Adrenal gland (tissue), 12 donors: ENCODE measurements around the gene KLHL25. TPM values are rescaled to one million over a fixed set of nuclear protein-coding genes. Genes with fewer than 3 reads are reported as not detected.
A peak's percentile ranks its signal among the peaks of the same experiment; 100 is the strongest.

Source experiments
- DNase-seq, 7 donors: peaks; one replicate each; pipeline ENCODE4 v3.0.0-alpha.2; 2019 to 2020
- H3K27ac ChIP-seq, 5 donors: fragments of 200-600 bp; sonication (generic) in 4 of 5; 1 replicate in 3 of 5; 2 replicates in 2 of 5; pipeline versions ENCODE4 v1.5.1 to v1.8.0; 2016 to 2020; ENCODE audit warnings: mild to moderate bottlenecking in 1 of 5
- H3K27me3 ChIP-seq: fragments of 200-600 bp; 2 replicates; pipeline ENCODE4 v1.8.0; 2021
- H3K36me3 ChIP-seq, 2 donors: fragments of 200-600 bp; replicated peaks in 1 of 2; 1 replicate in 1 of 2; 2 replicates in 1 of 2; pipeline versions ENCODE4 v1.5.1 to v1.8.0; 2018 to 2022
- H3K4me1 ChIP-seq, 2 donors: fragments of 200-600 bp; replicated peaks in 1 of 2; 1 replicate in 1 of 2; 2 replicates in 1 of 2; pipeline versions ENCODE4 v1.5.1 to v1.8.0; 2018 to 2021
- H3K4me3 ChIP-seq, 4 donors: fragments of 200-600 bp; sonication (generic) in 3 of 4; one replicate each; pipeline ENCODE4 v1.5.1; 2016 to 2018
- H3K9me3 ChIP-seq, 3 donors: fragments of 200-600 bp; sonication (generic) in 1 of 3; replicated peaks in 1 of 3; 1 replicate in 2 of 3; 2 replicates in 1 of 3; pipeline versions ENCODE4 v1.5.1 to v1.8.0; 2016 to 2021
- POLR2A ChIP-seq, 2 donors: fragments of 450-650 bp; IDR thresholded peaks; one replicate each; pipeline ENCODE4 v1.6.1; 2017; ENCODE audit warnings: antibody characterized with exemption in 2 of 2, mild to moderate bottlenecking in 2 of 2, moderate library complexity in 1 of 2
- WGBS, 4 donors: extraction: QIAGEN DNeasy Blood & Tissue Kit in 2 of 4; methylation state at CpG; one replicate each; pipeline versions ENCODE4 v1.1.5 to v1.1.7; 2013 to 2017; 5-methylcytosine and 5-hydroxymethylcytosine counted together
- intact Hi-C, 2 donors: fragments of 100-400 bp; cut with DNase I; formaldehyde crosslinking; loops; one replicate each; pipeline versions ENCODE4 v1.14.1 to v1.15.0; 2022 to 2023
- polyA plus RNA-seq, 3 donors: library from polyadenylated mRNA; stranded (reverse); fragments of 200-250 nt in 2 of 3; fragments of 350-450 nt in 1 of 3; fragmentation: Illumina TruSeq in 1 of 3; extraction: RNeasy Lipid Tissue Mini Kit (QIAGEN cat#74804) in 1 of 3; gene quantifications; one replicate each; pipeline ENCODE4 v1.2.3, GENCODE V29; 2013 to 2014
- total RNA-seq, 9 donors: library from RNA; depleted of rRNA in 4 of 9; stranded (reverse); fragments of >200 nt in 4 of 9; fragments of 120-200 nt in 1 of 9; fragmentation: NEBNext Ultra II Directional in 1 of 9; extraction: Animal tissue kit (Norgen Biotek cat#: 25700) in 1 of 9; gene quantifications; one replicate each; pipeline versions ENCODE4 v1.1.0 to v1.2.4, GENCODE V29; 2013 to 2023
- TF ChIP-seq, protein P1 (sequence below), 6 experiments: fragments of 450-650 bp in 4 of 6; fragments of 200-600 bp in 2 of 6; sonication (generic) in 1 of 6; IDR thresholded peaks; 1 replicate in 5 of 6; 2 replicates in 1 of 6; pipeline versions ENCODE4 v1.5.1 to v1.8.0; 2016 to 2021; ENCODE audit warnings: antibody characterized with exemption in 6 of 6, mild to moderate bottlenecking in 2 of 6, moderate library complexity in 1 of 6
- donor health status: healthy with polysubstance abuse.
- donor health status: Bipolar disorder and iron deficiency.
- donor health status: DM: yes; HTN: yes; CAD: no.
- donor health status: DM: no; HTN: no; CAD: no.
- donor health status: DM: no; HTN: no; CAD: no.
- donor health status: DM: yes; HTN: yes; CAD: no.

Gene KLHL25
- total and polyA plus RNA-seq, 12 donors, result 1.4 to 6.2 (median 4.1) TPM

GRCh38 chr15:85726454-85726853 is 68.3 kb downstream of the KLHL25 start:
- no peaks in the 10 kb centered on the region for H3K27me3 ChIP-seq
- intact Hi-C loops, result loop anchor here (5.0 kb wide), 2 partner anchors 101 to 106 kb away; no protein-coding TSS in a partner anchor
- H3K36me3 ChIP-seq, result peaks cover 0 to 82% of the 10 kb centered on the region in 2 donors
- no peak for DNase-seq
- H3K27ac ChIP-seq, result peak overlapping the region in 2 of 5 donors; percentile 63 to 67
- WGBS, 4 donors, result 69 to 78% (median 73%) methylated on average over 2 of the region's 2 CpGs
- H3K4me3 ChIP-seq, result no peak overlapping the region
- H3K4me1 ChIP-seq, result peaks cover 0 to 20% of the 10 kb centered on the region in 2 donors
- H3K9me3 ChIP-seq, result no peaks in the 10 kb centered on the region
- TF ChIP-seq, protein P1, sequence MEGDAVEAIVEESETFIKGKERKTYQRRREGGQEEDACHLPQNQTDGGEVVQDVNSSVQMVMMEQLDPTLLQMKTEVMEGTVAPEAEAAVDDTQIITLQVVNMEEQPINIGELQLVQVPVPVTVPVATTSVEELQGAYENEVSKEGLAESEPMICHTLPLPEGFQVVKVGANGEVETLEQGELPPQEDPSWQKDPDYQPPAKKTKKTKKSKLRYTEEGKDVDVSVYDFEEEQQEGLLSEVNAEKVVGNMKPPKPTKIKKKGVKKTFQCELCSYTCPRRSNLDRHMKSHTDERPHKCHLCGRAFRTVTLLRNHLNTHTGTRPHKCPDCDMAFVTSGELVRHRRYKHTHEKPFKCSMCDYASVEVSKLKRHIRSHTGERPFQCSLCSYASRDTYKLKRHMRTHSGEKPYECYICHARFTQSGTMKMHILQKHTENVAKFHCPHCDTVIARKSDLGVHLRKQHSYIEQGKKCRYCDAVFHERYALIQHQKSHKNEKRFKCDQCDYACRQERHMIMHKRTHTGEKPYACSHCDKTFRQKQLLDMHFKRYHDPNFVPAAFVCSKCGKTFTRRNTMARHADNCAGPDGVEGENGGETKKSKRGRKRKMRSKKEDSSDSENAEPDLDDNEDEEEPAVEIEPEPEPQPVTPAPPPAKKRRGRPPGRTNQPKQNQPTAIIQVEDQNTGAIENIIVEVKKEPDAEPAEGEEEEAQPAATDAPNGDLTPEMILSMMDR (IDR thresholded peaks at IDR 0.05), result no peak
- TF ChIP-seq POLR2A (IDR thresholded peaks at IDR 0.05), result no peak

- Histone ChIP-seq H3K27ac (peak overlapping the region in 2 of 5 donors; percentile 8 to 63), H3K27me3 (no peaks in the 10 kb centered on the region), H3K4me3 (no peak overlapping the region), H3K4me1 (peaks cover 0 to 24% of the 10 kb centered on the region in 2 donors), H3K36me3 (peaks cover 0 to 82% of the 10 kb centered on the region in 2 donors), H3K9me3 (no peaks in the 10 kb centered on the region)
- TF ChIP-seq, protein P1 (IDR thresholded peaks at IDR 0.05), result no peak
- no peak for TF ChIP-seq POLR2A (IDR thresholded peaks at IDR 0.05)
- 88 to 91% (median 91%) methylated on average over 4 of the region's 4 CpGs for WGBS, 4 donors
- DNase-seq, result no peak
- intact Hi-C loops, result loop anchor here (5.0 kb wide), 2 partner anchors 102 to 107 kb away; no protein-coding TSS in a partner anchor
Observed at GRCh38 chr15:85725564-85725963, 69.2 kb downstream of the KLHL25 start.

DNA sequence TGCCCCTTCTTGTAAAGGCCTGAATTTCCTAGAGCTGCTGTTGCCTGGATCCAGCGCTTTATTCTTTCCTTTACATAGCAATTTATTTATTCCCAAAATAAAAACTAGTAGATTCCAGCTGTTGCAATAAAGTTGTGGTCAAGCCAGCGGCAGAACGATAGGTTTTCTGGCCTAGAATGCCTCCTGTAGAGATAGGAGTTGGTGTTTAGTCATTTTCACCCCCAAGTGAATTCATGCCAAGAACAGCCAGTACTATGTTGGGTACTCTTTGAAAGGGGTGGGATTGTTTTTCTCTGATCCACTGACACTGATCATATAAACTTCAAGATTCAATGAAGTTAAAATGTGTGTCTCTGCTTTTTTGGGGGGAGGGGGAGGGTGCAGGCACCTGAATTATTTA is 69.7 kb downstream of the KLHL25 start:
- Histone ChIP-seq H3K27ac (peak overlapping the region in 2 of 5 donors; percentile 51 to 63), H3K4me3 (no peak overlapping the region), H3K36me3 (peaks cover 0 to 84% of the 10 kb centered on the region in 2 donors), H3K9me3 (no peaks in the 10 kb centered on the region), H3K4me1 (peaks cover 0 to 24% of the 10 kb centered on the region in 2 donors), H3K27me3 (no peaks in the 10 kb centered on the region)
- intact Hi-C loops, result loop anchor here (5.0 kb wide), 2 partner anchors 102 to 107 kb away; no protein-coding TSS in a partner anchor
- no peak for TF ChIP-seq POLR2A (IDR thresholded peaks at IDR 0.05)
- TF ChIP-seq, protein P1 (IDR thresholded peaks at IDR 0.05), result no peak
- no peak for DNase-seq
- 61 to 71% (median 65%) methylated on average over 3 of the region's 3 CpGs for WGBS, 4 donors

DNA sequence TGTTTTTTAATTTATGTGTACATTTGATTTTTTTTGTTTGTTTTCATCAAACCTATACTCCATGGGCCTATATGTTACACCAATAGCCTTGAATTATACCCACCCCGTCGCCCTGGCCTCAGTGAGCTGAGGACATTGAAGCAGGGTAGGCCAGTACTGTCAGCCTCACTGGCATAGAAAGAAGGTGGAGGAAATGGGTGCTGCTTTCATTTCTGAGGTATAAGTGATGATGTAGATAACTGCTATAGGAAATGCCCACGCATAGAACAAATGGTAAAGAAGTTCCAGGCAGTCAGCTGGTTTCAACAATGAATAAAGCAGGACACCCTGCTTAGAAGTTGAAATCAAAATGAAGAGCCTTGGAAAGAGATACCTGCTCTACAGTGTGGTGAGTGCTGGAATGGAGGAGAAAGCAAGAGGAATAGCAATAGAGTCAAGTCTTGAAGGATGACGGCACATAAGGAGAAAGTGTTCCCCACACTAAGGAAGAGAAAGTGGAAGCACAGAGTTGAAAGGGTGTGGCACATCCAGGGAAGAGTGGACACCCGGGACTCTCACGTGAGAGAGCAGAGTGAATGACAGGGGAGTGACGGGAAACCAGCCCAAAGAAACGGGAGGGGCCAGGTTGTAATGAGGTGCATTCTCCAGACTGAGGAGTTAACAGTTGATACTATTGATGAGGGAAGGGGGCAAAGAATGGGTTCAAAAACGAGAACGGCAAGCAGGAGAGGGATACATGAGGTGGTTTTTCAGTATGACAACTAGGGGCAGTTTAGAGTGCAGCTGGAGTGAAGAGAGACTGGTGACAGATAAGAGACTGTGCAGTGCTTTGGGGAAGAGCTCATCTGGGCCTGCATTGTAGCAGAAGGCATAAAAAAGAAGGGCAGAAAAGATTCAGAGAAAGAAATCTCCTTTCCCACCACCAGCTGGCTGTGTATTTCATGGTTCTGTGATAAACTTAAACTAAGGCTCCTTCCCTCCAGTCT is 70.5 kb downstream of the KLHL25 start:
- Histone ChIP-seq H3K27me3 (no peaks in the 10 kb centered on the region), H3K27ac (peak overlapping the region in 2 of 5 donors; percentile 51 to 63), H3K36me3 (peaks cover 0 to 84% of the 10 kb centered on the region in 2 donors), H3K4me3 (no peak overlapping the region), H3K4me1 (peaks cover 0 to 24% of the 10 kb centered on the region in 2 donors), H3K9me3 (no peaks in the 10 kb centered on the region)
- WGBS, 4 donors, result 65 to 76% (median 67%) methylated on average over 10 of the region's 10 CpGs
- DNase-seq, result no peak
- intact Hi-C loops, result no loop called here
- TF ChIP-seq POLR2A (IDR thresholded peaks at IDR 0.05), result no peak
- TF ChIP-seq, protein P1 (IDR thresholded peaks at IDR 0.05), result no peak
